GM12878 (cell line): ENCODE measurements around the gene GTF2F2. TPM values are rescaled to one million over a fixed set of nuclear protein-coding genes. Genes with fewer than 3 reads are reported as not detected.

Source experiments
- HDGF ChIP-seq: fragments of 450-650 bp; IDR thresholded peaks from 2 replicates; pipeline ENCODE4 v1.6.1; 2016; ENCODE audit warnings: antibody characterized with exemption
- HSF1 ChIP-seq: fragments of 150-350 bp; IDR thresholded peaks from 2 replicates; pipeline ENCODE4 v1.6.1; 2014; ENCODE audit warnings: mild to moderate bottlenecking, low read depth, low read length
- NFXL1 ChIP-seq: fragments of 450-650 bp; IDR thresholded peaks from 2 replicates; pipeline ENCODE4 v1.6.1; 2017; ENCODE audit warnings: antibody characterized with exemption, mild to moderate bottlenecking, borderline replicate concordance
- NFYA ChIP-seq: IDR thresholded peaks from 2 replicates; pipeline ENCODE4 v1.6.1; 2011; ENCODE audit warnings: low read depth, mild to moderate bottlenecking, low read length, improper control_type of control experiment, borderline replicate concordance
- NFYB ChIP-seq: IDR thresholded peaks from 2 replicates; pipeline ENCODE4 v1.6.1; 2011; ENCODE audit warnings: low read depth, mild to moderate bottlenecking, low read length, improper control_type of control experiment, moderate library complexity; ENCODE audit not compliant: insufficient read depth
- NR2F1 ChIP-seq: fragments of 450-650 bp; conservative IDR thresholded peaks from 2 replicates; pipeline ENCODE4 v1.6.1; 2017; ENCODE audit warnings: mild to moderate bottlenecking
- ZBED1 ChIP-seq: IDR thresholded peaks from 2 replicates; pipeline ENCODE4 v1.6.1; 2016; ENCODE audit warnings: borderline replicate concordance
- polyA plus RNA-seq, 11 experiments: library from polyadenylated mRNA; depleted of rRNA in 4 of 11; unstranded in 6 of 11; stranded (reverse) in 5 of 11; fragments of >200 nt; fragmentation: Nextera tagmentation in 4 of 11; fragmentation: Illumina TruSeq in 1 of 11; extraction: Ambion mirVana in 4 of 11; extraction: Trizol in 1 of 11; gene quantifications; 1 replicate in 1 of 11; 2 replicates in 10 of 11; pipeline versions ENCODE4 v1.2.1 to v1.2.3, GENCODE V29; 2011 to 2016; ENCODE audit warnings: inconsistent platforms in 2 of 11, missing spikeins in 2 of 11, low read depth in 1 of 11
- total RNA-seq, 4 experiments: library from RNA; depleted of rRNA in 3 of 4; stranded (reverse); fragments of >200 nt in 3 of 4; fragmentation: Illumina TruSeq in 1 of 4; extraction: Trizol in 1 of 4; gene quantifications; 2 replicates each; pipeline versions ENCODE4 v1.2.1 to v1.2.3, GENCODE V29; 2013 to 2021
- TF ChIP-seq, protein P1 (sequence below): fragments of 450-650 bp; conservative IDR thresholded peaks from 2 replicates; pipeline ENCODE4 v1.6.1; 2017; ENCODE audit warnings: mild to moderate bottlenecking, moderate library complexity
- TF ChIP-seq, protein P2 (sequence below): fragments of 450-650 bp; IDR thresholded peaks from 2 replicates; pipeline ENCODE4 v1.6.1; 2018; ENCODE audit warnings: borderline replicate concordance, mild to moderate bottlenecking; ENCODE audit not compliant: partially characterized antibody

Gene GTF2F2
- total and polyA plus RNA-seq, 10 of the 15 experiments (the other 5 are each of a cell fraction or from before 2014, with no cell fraction given) = 14.5 to 30.8 (median 22.6) TPM

GRCh38 chr13:45194081-45194939 lies 74.0 kb downstream of the GTF2F2 start (continued):
- TF ChIP-seq, protein P1, sequence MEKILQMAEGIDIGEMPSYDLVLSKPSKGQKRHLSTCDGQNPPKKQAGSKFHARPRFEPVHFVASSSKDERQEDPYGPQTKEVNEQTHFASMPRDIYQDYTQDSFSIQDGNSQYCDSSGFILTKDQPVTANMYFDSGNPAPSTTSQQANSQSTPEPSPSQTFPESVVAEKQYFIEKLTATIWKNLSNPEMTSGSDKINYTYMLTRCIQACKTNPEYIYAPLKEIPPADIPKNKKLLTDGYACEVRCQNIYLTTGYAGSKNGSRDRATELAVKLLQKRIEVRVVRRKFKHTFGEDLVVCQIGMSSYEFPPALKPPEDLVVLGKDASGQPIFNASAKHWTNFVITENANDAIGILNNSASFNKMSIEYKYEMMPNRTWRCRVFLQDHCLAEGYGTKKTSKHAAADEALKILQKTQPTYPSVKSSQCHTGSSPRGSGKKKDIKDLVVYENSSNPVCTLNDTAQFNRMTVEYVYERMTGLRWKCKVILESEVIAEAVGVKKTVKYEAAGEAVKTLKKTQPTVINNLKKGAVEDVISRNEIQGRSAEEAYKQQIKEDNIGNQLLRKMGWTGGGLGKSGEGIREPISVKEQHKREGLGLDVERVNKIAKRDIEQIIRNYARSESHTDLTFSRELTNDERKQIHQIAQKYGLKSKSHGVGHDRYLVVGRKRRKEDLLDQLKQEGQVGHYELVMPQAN = no peak
- TF ChIP-seq HSF1 = no peak
- TF ChIP-seq ZBED1 = no peak
- TF ChIP-seq NFYA = no peak
- TF ChIP-seq NFYB = no peak
- TF ChIP-seq, protein P2, sequence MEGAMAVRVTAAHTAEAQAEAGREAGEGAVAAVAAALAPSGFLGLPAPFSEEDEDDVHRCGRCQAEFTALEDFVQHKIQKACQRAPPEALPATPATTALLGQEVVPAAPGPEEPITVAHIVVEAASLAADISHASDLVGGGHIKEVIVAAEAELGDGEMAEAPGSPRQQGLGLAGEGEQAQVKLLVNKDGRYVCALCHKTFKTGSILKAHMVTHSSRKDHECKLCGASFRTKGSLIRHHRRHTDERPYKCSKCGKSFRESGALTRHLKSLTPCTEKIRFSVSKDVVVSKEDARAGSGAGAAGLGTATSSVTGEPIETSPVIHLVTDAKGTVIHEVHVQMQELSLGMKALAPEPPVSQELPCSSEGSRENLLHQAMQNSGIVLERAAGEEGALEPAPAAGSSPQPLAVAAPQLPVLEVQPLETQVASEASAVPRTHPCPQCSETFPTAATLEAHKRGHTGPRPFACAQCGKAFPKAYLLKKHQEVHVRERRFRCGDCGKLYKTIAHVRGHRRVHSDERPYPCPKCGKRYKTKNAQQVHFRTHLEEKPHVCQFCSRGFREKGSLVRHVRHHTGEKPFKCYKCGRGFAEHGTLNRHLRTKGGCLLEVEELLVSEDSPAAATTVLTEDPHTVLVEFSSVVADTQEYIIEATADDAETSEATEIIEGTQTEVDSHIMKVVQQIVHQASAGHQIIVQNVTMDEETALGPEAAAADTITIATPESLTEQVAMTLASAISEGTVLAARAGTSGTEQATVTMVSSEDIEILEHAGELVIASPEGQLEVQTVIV = no peak
- no peak for TF ChIP-seq NFXL1
- no peak for TF ChIP-seq NR2F1
- no peak for TF ChIP-seq HDGF
